OCI-LY3 (cell line): Measurements from ENCODE around the gene HDAC7.

Experiments
- EZH2phosphoT487 ChIP-seq: fragments of 200-600 bp; shearing (Covaris generic); IDR thresholded peaks from 2 replicates; pipeline ENCODE4 v1.6.1; 2018; ENCODE audit warnings: antibody characterized with exemption, mixed run types, low read depth
- TF ChIP-seq, protein P1 (sequence below): fragments of 200-600, 300-600 bp; sonication (generic); IDR thresholded peaks from 2 replicates; pipeline ENCODE4 v1.5.1; 2014; ENCODE audit warnings: antibody characterized with exemption, low read length, low read depth

- TF ChIP-seq, protein P1, sequence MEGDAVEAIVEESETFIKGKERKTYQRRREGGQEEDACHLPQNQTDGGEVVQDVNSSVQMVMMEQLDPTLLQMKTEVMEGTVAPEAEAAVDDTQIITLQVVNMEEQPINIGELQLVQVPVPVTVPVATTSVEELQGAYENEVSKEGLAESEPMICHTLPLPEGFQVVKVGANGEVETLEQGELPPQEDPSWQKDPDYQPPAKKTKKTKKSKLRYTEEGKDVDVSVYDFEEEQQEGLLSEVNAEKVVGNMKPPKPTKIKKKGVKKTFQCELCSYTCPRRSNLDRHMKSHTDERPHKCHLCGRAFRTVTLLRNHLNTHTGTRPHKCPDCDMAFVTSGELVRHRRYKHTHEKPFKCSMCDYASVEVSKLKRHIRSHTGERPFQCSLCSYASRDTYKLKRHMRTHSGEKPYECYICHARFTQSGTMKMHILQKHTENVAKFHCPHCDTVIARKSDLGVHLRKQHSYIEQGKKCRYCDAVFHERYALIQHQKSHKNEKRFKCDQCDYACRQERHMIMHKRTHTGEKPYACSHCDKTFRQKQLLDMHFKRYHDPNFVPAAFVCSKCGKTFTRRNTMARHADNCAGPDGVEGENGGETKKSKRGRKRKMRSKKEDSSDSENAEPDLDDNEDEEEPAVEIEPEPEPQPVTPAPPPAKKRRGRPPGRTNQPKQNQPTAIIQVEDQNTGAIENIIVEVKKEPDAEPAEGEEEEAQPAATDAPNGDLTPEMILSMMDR, result no peak
- TF ChIP-seq EZH2phosphoT487, result no peak
These were observed 82.6 kb downstream of the HDAC7 start for GRCh38 chr12:47736877-47737676.
